GM12878 (cell line): ENCODE measurements around the gene ADRB1.

Source experiments
- HDGF ChIP-seq: fragments of 450-650 bp; IDR thresholded peaks from 2 replicates; pipeline ENCODE4 v1.6.1; 2016; ENCODE audit warnings: antibody characterized with exemption
- MYB ChIP-seq: fragments of 150-350 bp; IDR thresholded peaks from 2 replicates; pipeline ENCODE4 v1.6.1; 2014; ENCODE audit warnings: mild to moderate bottlenecking, low read depth, low read length, borderline replicate concordance
- MYC ChIP-seq: IDR thresholded peaks from 2 replicates; pipeline ENCODE4 v1.6.1; 2011; ENCODE audit warnings: mild to moderate bottlenecking, low read length, moderate library complexity, inconsistent platforms; ENCODE audit not compliant: insufficient read depth, insufficient replicate concordance, insufficient read length, severe bottlenecking
- NFYB ChIP-seq: IDR thresholded peaks from 2 replicates; pipeline ENCODE4 v1.6.1; 2011; ENCODE audit warnings: low read depth, mild to moderate bottlenecking, low read length, improper control_type of control experiment, moderate library complexity; ENCODE audit not compliant: insufficient read depth
- TF ChIP-seq, protein P1 (sequence below), 3 experiments: IDR thresholded peaks in 2 of 3; conservative IDR thresholded peaks in 1 of 3; 2 replicates each; pipeline ENCODE4 v1.5.1; 2011; ENCODE audit warnings: low read depth in 3 of 3, low read length in 3 of 3, mild to moderate bottlenecking in 3 of 3, control low read depth in 2 of 3, moderate library complexity in 2 of 3, inconsistent platforms in 1 of 3, mixed read lengths in 1 of 3; ENCODE audit not compliant: control insufficient read depth in 2 of 3, insufficient read depth in 1 of 3; ENCODE audit errors: extremely low read depth in 1 of 3

GRCh38 chr10:114027951-114028350 is 15.7 kb upstream of the ADRB1 start:
- TF ChIP-seq HDGF (no peak), NFYB (no peak), MYB (no peak), MYC (no peak)
- TF ChIP-seq, protein P1, sequence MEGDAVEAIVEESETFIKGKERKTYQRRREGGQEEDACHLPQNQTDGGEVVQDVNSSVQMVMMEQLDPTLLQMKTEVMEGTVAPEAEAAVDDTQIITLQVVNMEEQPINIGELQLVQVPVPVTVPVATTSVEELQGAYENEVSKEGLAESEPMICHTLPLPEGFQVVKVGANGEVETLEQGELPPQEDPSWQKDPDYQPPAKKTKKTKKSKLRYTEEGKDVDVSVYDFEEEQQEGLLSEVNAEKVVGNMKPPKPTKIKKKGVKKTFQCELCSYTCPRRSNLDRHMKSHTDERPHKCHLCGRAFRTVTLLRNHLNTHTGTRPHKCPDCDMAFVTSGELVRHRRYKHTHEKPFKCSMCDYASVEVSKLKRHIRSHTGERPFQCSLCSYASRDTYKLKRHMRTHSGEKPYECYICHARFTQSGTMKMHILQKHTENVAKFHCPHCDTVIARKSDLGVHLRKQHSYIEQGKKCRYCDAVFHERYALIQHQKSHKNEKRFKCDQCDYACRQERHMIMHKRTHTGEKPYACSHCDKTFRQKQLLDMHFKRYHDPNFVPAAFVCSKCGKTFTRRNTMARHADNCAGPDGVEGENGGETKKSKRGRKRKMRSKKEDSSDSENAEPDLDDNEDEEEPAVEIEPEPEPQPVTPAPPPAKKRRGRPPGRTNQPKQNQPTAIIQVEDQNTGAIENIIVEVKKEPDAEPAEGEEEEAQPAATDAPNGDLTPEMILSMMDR (IDR thresholded peaks at IDR 0.05 in 2 of 3, conservative IDR thresholded peaks at IDR 0.05 in 1 of 3; ENCODE audit: control insufficient read depth in 2 of 3, extremely low read depth in 1 of 3, insufficient read depth in 1 of 3, low read depth in 3 of 3, low read length in 3 of 3) = no peak
